ENCODE data around the gene ASPM.

Gene ASPM, protein sequence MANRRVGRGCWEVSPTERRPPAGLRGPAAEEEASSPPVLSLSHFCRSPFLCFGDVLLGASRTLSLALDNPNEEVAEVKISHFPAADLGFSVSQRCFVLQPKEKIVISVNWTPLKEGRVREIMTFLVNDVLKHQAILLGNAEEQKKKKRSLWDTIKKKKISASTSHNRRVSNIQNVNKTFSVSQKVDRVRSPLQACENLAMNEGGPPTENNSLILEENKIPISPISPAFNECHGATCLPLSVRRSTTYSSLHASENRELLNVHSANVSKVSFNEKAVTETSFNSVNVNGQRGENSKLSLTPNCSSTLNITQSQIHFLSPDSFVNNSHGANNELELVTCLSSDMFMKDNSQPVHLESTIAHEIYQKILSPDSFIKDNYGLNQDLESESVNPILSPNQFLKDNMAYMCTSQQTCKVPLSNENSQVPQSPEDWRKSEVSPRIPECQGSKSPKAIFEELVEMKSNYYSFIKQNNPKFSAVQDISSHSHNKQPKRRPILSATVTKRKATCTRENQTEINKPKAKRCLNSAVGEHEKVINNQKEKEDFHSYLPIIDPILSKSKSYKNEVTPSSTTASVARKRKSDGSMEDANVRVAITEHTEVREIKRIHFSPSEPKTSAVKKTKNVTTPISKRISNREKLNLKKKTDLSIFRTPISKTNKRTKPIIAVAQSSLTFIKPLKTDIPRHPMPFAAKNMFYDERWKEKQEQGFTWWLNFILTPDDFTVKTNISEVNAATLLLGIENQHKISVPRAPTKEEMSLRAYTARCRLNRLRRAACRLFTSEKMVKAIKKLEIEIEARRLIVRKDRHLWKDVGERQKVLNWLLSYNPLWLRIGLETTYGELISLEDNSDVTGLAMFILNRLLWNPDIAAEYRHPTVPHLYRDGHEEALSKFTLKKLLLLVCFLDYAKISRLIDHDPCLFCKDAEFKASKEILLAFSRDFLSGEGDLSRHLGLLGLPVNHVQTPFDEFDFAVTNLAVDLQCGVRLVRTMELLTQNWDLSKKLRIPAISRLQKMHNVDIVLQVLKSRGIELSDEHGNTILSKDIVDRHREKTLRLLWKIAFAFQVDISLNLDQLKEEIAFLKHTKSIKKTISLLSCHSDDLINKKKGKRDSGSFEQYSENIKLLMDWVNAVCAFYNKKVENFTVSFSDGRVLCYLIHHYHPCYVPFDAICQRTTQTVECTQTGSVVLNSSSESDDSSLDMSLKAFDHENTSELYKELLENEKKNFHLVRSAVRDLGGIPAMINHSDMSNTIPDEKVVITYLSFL (N-terminal part only)

DNA sequence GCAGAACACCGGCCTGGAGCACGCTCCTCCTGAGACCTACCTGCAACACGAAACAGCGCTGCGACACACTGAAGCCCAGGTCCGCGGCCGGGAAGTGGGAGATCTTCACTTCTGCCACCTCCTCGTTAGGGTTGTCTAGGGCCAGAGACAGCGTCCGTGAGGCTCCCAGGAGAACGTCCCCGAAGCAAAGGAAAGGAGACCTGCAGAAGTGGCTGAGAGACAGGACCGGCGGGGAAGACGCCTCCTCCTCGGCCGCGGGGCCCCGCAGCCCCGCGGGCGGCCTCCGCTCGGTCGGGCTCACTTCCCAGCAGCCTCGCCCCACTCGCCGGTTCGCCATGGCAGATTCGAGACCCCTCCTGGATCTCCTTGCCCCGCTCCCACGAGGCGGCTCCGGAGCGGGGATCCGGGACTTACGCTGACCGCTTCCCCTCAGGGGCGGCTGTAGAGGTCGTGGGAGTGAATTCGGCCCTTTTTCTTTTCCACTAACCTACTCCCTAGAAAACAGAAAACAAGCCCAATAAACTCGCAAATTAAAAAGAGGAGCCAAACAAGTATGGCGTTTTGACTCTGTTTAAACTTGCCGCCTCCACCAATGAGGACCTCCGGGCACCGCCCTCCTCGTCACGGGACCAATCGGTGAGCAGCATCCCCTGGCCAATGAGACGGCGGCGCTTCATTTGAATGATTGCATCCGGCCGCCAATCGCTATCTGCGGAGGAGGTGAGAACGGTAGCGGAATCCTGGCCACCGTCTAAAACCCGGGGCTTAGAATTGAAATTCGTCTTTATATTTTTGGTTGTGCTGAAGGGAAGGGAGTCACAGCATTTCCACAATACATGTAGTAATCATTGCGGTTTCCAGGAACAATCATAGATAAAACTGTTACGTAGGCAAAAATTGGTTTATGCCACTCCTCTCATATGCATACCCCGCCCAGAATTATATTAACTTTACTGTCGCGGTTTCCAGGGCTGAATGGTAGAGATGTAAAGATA, at the start of gene ASPM:
ASPM (minus strand) TSS at position 569 of the 995 bp plus-strand sequence; CDS start at position 337, 232 bp downstream.
- peak; percentile 93 for DNase-seq

DNA sequence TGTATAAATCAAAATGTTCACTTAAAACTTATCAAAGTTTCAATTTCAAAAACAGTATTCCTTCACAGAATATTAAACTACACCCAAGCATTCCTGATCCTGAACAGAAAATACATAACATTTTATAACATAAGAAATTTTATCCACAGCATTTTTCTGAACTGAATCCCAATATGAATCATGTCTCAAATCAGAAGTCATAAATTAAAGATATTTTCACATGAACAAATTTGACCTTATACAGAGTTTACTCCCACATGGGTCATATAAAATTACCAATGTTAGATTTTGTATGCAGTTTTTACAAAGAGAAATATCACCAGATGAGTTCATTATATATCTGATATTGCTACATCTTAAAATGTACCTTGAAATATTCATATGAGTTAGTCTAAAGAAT, 48.6 kb upstream of the ASPM start:
- no peak for DNase-seq

DNA sequence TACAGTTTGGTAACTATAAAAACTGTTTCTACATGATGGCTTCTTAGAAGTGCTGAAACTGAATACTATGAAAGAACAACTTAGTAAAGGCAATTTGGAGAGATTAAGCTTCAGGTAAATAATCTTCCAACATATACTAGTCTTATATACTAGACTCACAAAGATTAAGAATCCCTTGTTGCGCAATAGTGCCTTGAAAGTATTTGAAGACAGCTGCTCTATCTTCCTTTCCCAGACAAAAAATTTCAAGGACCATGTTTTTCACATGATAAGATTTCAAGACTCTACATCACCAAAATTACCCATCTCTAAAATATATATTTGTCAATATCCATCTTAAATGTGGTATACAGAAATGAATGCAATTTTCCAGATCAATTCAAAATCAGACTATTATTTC, 37.7 kb upstream of the ASPM start:
- DNase-seq, result no peak

DNA sequence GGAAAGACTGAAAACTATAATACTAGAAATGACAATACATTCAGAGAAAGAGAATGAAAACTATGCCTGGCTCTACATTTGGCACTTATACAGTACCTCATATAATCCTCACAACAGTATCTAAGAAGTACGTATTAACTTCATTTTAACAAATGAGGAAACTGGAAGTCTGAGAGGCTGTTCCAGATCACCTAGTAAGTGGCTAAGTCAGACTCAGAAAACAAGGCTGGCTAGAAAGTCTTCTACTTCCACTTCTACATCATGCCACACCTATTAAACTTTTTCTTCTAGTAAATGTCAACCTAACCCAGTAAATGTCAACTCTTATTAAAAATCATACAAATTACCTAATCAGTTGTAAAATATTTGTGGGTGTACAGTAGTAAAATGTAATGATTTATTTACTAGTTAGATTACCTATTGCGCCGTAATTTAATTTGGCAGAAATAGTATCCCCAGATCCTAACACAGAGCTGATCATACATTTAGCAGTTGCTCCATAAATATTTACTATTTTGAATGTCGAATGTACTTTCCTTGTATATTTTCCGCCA, 36.8 kb upstream of the ASPM start:
- DNase-seq, result no peak

DNA sequence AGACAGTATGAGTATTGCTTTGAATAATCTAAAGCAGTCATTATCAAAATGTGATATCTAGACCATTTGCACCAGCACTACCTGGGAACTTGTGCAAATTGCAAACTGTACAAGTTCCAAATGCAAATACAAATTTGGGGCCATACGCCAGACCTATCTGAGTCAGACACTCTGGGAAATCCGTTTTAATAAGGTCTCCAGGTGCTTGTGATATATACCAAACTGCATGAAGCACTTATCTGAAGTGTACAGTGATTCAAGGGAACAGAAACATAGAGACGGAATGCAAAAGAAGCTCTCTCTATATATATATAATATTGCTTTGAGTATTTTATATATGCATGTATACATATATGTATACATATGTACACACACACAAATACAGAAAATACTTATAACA, 36.2 kb upstream of the ASPM start:
- DNase-seq, result no peak

DNA sequence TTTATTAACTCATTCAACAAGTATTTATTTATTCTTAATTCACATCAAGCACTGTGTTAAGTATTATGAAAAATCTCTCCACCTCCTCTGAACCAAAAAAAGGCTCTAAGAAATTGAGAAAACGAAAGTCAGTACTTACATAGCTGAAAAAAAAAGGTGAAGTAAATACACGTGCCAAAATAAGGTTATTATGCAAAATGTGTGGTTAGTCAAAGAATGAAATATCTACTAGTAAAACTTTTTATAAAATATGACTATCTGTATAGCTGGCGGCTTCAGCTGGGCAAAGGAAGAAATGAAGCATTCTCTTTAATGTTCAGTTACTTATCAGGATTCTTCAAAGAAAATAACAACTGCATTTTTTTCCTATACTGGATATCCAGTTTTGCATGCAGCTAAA, 35.5 kb upstream of the ASPM start:
- no peak for DNase-seq

DNA sequence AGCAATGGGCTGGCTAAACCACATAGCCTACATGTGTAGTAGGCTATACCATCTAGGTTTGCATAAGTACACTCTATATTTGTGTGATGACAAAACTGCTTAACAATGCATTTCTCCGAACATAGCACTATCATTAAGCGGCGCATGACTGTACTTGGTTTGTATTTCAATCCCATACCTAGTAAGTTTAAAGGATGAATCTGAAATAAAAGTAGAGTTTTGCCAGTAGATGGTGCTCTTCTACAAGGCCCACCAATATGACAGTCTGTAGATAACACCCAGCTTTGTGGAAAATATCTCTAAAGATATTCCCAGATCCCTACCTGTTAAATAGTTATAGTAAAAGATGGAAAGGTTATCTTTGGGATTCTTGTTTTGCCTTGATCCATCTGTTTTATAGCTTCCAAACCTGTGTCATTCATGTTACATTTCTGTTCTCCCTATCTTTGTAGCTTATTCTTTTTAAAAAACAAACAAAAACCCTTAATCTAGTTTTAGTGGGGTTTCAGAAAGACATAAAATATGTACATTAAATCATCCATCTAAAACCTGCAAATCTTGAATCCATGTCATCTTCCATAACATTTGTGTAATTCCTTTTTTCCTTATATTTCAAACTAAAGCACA, 33.9 kb upstream of the ASPM start:
- DNase-seq, result peak; percentile 19

DNA sequence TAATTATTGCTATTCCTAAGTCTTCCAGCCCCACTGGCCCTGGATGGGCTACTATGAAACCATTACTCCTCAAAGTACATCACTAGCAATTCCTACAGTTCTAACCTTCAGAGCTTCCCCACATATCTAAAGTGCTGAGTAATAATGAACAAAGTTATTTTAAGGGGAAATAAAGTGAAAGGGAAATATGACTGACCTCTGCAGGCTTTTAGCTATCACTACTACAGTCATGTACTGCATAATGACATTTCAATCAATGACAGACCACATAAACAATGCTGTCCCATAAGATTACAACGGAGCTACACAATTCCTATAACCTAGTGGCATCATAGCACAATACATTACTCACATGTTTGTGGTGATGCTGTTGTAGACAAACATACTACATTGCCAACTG, 32.5 kb upstream of the ASPM start:
- DNase-seq, result no peak

DNA sequence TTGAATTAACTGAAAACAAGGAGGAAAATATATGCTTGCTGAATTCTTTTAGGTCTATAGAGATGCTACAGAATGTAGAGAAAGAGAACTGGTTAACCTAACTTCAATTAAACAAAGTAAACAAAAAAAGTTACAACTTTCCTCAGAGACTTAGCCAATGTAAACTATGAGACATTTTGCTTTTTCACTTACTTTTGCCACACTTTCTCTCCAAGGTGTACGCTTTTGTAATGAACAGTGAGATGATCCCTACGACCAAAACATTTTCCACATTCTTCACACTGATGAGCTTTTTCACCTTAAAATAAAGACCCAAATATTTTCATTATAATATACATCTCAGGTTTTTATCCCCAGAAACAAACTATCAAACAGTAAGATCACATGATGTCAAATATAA, 28.3 kb upstream of the ASPM start:
- DNase-seq, result no peak

DNA sequence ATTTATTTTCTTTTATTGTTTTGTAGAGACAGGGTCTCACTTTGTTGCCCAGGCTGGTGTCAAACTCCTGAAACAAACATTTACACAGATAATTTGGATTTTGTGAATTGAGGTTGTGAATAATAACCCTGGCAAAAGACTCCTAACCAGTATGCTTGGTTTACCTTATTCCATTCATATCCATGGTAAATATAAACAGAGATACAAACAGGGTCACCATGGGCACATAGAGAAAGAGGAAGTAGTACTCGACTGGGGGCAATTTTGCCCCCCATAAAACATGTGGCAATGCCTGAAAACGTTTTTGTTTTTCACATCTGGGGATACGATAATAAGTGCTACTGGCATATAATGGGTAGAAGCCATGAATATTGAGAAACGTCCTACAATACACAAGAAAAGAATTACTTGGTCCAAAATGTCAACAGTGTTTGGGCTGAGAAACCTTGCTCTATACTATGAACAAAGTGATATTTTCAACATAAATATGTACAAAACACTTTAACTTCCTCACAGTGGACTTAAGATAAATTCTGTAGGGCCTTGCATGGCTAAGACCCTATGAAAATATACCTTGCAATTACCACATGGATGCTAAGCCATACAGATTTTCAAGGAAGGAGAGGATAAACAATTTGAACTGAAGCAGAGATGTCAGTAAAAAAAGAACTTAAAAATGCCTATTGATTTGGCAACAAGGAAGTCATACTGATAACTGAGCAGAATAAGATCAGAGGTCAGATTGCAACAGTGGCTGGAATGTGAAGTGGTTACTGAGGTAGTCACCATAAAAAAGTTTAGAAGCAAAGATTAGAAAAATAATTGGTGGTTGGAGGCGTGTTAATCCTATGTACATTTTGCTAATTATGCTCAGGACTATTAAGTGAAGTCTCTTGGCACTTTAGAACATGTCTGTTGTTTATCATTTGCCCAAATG, 27.4 kb upstream of the ASPM start:
- DNase-seq, result no peak

DNA sequence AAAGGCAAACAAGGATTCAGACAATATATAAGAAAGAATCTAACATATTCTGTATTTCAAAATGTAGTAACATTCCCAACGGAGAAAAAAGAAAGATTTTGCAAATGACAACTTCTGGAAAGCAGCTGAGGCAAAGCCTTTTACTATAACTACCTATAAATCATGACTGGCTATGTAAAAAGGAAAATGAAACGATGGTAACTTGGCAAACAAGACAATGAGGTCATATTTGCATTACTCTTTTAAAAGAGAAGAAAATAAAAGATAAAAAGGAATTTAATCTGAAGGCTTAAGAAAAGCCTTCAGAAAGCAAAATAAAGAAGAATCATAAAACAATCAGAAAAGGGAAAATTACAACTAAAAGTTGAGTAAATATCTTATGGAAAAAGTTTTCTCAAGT, 25.1 kb upstream of the ASPM start:
- no peak for DNase-seq

DNA sequence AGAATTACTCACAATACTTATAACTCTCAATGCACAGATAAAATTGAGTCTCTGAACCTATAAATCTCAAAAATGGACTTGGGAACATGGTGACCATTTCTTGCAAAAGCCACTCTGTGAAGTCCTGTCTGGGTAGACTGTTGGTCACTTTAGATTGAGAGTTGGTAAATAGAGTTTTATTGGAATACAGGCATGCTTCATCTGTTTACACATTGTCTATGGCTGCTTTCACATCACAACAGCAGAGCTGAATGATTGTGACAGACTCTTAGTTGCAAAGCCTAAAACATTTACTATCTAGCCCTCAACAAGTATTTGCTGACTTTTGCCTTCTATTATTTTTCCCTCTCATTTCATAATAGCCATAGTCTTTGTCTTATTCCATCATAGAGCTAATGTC, 24.1 kb upstream of the ASPM start:
- DNase-seq, result no peak

DNA sequence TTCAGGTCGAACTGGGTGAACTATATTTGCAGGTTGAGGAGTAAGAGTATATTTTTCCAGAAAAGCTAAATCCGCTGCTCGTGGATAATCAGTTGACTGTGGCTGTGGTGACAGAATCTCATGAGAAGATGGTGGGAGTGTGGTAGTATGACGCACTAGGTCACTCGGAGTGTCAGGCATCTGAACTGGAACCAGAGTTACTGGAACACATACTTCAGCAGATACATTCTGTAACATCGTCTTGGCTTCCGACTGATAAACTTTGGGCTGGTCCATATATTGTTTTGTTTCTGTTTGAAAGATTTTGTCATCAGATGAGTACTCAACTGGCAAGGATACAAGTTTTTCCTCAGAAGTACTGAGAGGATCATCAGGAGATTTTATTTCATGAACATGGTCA, 13.0 kb upstream of the ASPM start:
- no peak for DNase-seq

DNA sequence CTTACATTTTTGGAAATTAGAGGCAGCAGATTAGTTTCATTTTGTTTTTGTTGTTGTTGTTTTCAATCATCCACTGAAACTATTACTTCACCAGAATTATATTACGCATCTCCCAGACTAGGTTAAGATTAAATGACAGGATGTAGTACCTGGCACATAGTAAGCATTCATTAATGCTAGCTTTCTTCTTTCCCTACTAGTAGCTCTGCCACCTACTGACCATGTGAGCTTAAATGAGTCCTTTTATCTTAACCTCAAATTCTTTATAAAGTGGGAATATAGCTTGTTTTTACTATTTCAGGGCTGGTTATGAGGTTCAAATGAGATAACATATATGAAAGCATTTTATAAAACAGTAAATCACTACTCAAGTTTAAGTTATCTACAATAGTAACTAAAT, 10.2 kb upstream of the ASPM start:
- no peak for DNase-seq

DNA sequence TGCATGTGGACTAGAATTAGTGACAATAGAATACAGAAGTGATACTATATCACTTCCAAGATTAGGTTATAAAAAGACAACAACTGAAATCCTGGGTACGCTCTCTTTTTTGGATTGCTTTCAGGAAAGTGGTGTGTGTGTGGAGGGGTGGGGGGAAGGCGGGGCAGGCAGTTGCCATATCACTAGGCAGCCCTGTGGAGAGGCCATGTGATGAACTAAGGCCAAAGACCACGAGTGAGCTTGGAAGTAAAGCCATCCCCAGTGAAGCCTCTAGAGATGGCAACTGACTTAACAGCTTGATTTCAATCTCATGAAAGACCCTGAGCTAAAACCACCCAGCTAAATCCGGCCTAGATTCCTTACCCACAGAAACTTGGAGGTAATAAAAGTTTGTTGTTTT, 6.2 kb upstream of the ASPM start:
- no peak for DNase-seq

DNA sequence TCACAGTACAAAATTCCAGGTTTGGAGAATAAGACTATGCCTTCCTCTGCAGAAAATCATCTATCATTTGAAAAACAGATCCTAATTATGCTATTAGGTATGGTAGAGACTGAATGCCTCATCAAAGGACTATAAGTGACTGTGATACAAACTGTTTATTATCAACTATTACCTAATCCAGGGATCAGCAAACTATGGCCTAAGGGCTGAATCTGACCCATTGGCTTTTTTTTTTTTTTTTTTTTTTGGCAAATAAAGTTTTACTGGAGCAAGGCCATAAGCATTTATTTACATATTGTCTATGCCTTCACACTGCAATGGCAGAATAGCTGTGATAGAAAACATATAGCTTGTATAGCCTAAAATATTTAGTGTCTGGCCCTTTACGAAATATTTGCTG, 4.7 kb upstream of the ASPM start:
- DNase-seq, result no peak

DNA sequence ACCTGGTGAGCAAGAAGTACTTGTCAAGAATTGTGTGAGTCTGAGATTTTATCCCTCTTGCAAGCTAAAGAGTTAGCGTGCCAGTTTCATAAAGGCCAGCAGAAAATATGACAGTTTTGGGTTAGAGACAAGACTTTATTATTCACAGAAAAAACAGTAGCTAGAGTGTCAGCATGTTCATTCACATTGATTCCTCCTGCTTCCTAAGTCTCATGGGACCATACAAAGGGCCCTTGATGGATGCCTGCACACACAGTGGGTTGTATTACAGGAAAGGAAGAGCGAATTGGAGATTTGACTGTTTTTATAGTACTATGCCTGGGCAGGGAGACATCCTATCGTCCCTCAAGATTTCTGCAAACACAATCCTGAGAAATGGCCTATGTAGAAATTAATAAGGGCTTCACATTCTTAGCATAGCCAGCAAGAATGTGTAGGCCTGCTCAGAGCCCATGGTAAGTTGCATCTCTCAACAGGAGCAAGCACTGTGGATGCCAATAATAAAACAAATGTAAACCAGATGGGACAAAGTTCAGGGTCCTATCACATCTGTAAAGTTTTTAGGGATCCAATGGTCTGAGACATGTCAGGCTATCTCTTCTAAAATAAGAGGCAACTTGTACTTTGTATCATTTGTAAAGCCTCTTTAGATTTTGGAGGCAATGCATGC, 4.0 kb upstream of the ASPM start:
- DNase-seq, result no peak

DNA sequence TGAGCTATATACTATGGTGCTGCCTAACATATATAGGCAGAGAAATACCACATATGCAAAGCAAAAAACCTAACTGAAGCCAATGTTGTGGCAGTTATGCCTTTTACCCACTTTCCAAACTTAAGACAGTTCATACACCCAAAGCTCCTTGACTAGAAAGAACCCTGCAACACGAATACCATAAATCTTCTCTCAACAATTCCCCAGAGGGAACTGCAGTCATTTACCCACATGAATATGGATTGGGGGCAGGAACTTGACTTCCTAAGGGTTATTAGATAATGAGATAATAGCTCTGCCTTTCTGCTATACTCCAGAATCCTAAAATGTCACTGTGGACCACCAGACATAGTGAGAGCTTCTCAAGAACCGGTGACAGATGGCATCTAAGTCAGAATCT, 2.9 kb upstream of the ASPM start:
- no peak for DNase-seq

DNA sequence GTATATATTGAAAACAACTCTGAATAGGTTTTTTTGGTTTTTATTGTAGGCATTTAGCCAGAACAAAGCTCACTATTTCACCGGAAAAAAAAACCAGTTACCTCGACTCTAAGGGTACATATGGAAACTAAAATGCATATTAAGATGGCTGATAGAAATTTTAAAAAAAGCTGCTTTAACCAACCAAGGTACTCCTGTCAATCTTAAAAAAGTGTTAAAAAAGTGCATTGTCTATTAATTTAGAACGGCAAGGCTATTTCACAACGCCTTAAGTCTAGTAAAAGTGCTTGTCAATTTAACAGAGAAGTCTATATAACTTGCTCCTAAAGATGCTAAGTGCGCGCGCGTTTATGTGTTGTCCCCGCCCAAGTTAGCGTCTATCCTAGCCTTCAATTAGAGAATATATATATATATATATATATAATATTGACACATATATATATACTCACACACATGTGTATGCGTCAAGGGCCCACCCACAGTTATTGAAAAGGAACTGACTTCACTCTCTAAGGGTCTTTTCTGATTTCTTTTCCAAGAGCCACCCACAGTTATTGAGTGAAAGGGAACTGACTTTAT, 934 bp downstream of the ASPM start:
- DNase-seq, result no peak

Data from NCI-H1092 (cell line).